ENCODE results near the gene KRT1. TPM values are rescaled to one million over a fixed set of nuclear protein-coding genes. Genes with fewer than 3 reads are reported as not detected.
"Not testable (repeated sequence)": the region's sequence is repeated elsewhere in the genome, so short reads cannot be mapped to it uniquely, and the experiment has no call there.

The KRT1 gene
- total RNA-seq, 4 donors from 2014 or later, result 4,815 to 9,656 (median 5,822) TPM

- no peak for DNase-seq (ENCODE audit: low spot score in 2 of 2)
- Histone ChIP-seq H3K27me3 (peaks cover 31% of the 10 kb centered on the region), H3K36me3 (no peaks in the 10 kb centered on the region), H3K4me3 (no peak overlapping the region), H3K9me3 (no peaks in the 10 kb centered on the region), H3K4me1 (peaks cover 11% of the 10 kb centered on the region), H3K27ac (no peak overlapping the region)
- TF ChIP-seq EP300 (IDR thresholded peaks at IDR 0.05) (no peak), POLR2A (IDR thresholded peaks at IDR 0.05) (no peak), POLR2AphosphoS5 (IDR thresholded peaks at IDR 0.05) (no peak), CTCF (IDR thresholded peaks at IDR 0.05) (no peak)
- 76% methylated on average over 8 of the region's 14 CpGs for WGBS
Measured at GRCh38 chr12:52715416-52715815, 35.2 kb upstream of the KRT1 start.

DNA sequence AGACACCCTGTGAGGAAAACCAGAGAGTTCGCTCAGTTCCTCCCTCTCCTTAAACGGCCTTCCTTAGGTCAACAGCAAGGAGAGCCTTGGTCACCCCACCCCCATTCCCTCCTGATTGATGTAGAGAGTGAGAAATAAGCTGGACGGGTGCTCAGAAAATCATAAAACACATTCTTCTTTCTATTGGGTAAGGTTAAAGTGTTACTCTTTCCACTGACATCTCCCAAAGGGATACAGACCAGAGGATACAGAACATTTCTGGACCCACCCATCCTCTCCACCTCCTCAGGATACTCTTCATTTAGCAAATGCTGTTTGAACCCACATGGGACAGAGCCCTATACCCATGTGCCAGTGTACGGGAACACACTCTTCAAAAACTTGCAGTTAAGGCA is 34.7 kb upstream of the KRT1 start:
- no peaks in the 10 kb centered on the region for H3K36me3 ChIP-seq
- peaks cover 31% of the 10 kb centered on the region for H3K27me3 ChIP-seq
- no peaks in the 10 kb centered on the region for H3K9me3 ChIP-seq
- 75% methylated on average over 4 of the region's 4 CpGs for WGBS
- no peak for TF ChIP-seq POLR2A (IDR thresholded peaks at IDR 0.05)
- TF ChIP-seq CTCF (IDR thresholded peaks at IDR 0.05), result no peak
- TF ChIP-seq EP300 (IDR thresholded peaks at IDR 0.05), result no peak
- no peak for TF ChIP-seq POLR2AphosphoS5 (IDR thresholded peaks at IDR 0.05)
- no peak overlapping the region for H3K27ac ChIP-seq
- no peak overlapping the region for H3K4me3 ChIP-seq
- peaks cover 11% of the 10 kb centered on the region for H3K4me1 ChIP-seq
- DNase-seq (ENCODE audit: low spot score in 2 of 2), result no peak

DNA sequence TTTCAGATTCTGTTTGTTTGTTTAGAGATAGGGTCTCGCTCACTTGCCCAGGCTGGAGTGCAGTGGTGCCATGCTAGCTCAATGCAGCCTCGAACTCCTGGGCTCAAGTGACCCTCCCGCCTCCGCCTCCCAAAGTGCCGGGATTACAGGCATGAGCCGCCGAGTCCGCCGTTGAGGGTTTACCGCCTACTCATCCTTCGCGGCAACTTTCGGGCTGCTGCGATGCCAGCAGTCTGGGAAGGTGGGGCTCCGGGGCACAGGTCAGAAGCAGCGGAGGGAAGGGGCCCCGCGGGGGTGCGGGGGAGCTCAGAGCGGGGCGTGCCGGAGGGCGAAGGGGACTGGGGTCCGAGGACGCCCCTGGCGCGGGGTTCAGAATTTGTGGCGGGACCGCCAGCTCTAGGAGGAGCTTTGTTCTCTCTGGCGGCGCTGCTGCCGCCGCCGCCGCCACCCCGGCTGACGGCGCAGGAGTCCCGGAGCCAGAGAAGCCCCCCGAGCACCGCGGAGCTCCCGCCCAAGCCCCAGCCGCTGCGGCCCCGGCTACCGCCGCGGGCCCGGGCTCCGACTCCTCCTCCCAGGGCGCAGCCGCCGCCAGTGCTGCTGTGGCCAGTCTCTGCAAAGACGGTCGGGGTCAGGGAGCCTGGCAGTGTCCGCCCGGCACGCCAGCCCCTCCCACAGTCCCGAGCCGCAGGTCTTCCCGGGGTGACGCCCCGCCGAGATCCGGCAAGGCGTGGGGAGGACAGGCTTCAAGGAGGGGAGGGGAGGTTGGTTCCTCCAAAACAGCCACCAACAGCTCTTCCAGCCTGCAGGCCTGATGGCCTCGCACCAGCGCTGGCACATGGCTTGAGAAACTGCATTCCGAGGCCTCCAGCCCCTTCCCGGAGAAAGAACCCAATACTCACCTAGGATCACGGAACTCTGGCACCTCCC is 34.0 kb upstream of the KRT1 start:
- Histone ChIP-seq H3K4me3 (peak overlapping the region; percentile 36), H3K27me3 (peaks cover 31% of the 10 kb centered on the region), H3K27ac (no peak overlapping the region), H3K4me1 (peaks cover 11% of the 10 kb centered on the region), H3K36me3 (no peaks in the 10 kb centered on the region), H3K9me3 (no peaks in the 10 kb centered on the region)
- 38% methylated on average over 4 of the region's 72 CpGs for WGBS
- DNase-seq (ENCODE audit: low spot score in 2 of 2), result no peak
- TF ChIP-seq EP300 (IDR thresholded peaks at IDR 0.05) (no peak), POLR2AphosphoS5 (IDR thresholded peaks at IDR 0.05) (no peak), POLR2A (IDR thresholded peaks at IDR 0.05) (no peak), CTCF (IDR thresholded peaks at IDR 0.05) (no peak)

GRCh38 chr12:52712122-52712521 is 31.9 kb upstream of the KRT1 start:
- H3K27ac ChIP-seq; H3K9me3 ChIP-seq; H3K36me3 ChIP-seq; DNase-seq (ENCODE audit: low spot score in 2 of 2); H3K4me3 ChIP-seq: not testable (repeated sequence)
- WGBS, result 88% methylated on average over 6 of the region's 6 CpGs
- peaks cover 11% of the 10 kb centered on the region for H3K4me1 ChIP-seq
- H3K27me3 ChIP-seq, result peaks cover 31% of the 10 kb centered on the region

GRCh38 chr12:52710730-52711129 is 30.5 kb upstream of the KRT1 start:
- WGBS, result 92% methylated on average over 1 of the region's 1 CpG

More at GRCh38 chr12:52710730-52711129, 30.5 kb upstream of the KRT1 start:
- H3K4me1 ChIP-seq, result peaks cover 11% of the 10 kb centered on the region
- H3K27ac ChIP-seq, result no peak overlapping the region
- H3K27me3 ChIP-seq, result peaks cover 30% of the 10 kb centered on the region
- H3K9me3 ChIP-seq, result no peaks in the 10 kb centered on the region
- H3K36me3 ChIP-seq, result no peaks in the 10 kb centered on the region
- H3K4me3 ChIP-seq, result no peak overlapping the region
- TF ChIP-seq CTCF (IDR thresholded peaks at IDR 0.05) (no peak), POLR2AphosphoS5 (IDR thresholded peaks at IDR 0.05) (no peak), POLR2A (IDR thresholded peaks at IDR 0.05) (no peak), EP300 (IDR thresholded peaks at IDR 0.05) (no peak)
- no peak for DNase-seq (ENCODE audit: low spot score in 2 of 2)

Measured in suprapubic skin (tissue), 4 donors.